T-helper 1 cell treated with Interleukin-12 subunit alpha and Interleukin-12 subunit beta and Interleukin-4 antibody, amounts not matched to agents 30 ng/mL and 1 ng/mL, for 36 hours (primary cell): ENCODE results near the gene AGAP5. TPM values are rescaled to one million over a fixed set of nuclear protein-coding genes. Genes with fewer than 3 reads are reported as not detected.
"Not testable (repeated sequence)": the region's sequence is repeated elsewhere in the genome, so short reads cannot be mapped to it uniquely, and the experiment has no call there.

Experiments
- intact Hi-C: fragments of 100-400 bp; cut with micrococcal nuclease; formaldehyde crosslinking; loops from one replicate; pipeline ENCODE4 v1.15.1; 2024
- total RNA-seq: library from RNA; stranded (reverse); gene quantifications from 2 replicates; pipeline ENCODE4 v1.2.3, GENCODE V29; 2022

AGAP5 gene
- total RNA-seq, 1 donor from 2014 or later, result 10.6 TPM

DNA sequence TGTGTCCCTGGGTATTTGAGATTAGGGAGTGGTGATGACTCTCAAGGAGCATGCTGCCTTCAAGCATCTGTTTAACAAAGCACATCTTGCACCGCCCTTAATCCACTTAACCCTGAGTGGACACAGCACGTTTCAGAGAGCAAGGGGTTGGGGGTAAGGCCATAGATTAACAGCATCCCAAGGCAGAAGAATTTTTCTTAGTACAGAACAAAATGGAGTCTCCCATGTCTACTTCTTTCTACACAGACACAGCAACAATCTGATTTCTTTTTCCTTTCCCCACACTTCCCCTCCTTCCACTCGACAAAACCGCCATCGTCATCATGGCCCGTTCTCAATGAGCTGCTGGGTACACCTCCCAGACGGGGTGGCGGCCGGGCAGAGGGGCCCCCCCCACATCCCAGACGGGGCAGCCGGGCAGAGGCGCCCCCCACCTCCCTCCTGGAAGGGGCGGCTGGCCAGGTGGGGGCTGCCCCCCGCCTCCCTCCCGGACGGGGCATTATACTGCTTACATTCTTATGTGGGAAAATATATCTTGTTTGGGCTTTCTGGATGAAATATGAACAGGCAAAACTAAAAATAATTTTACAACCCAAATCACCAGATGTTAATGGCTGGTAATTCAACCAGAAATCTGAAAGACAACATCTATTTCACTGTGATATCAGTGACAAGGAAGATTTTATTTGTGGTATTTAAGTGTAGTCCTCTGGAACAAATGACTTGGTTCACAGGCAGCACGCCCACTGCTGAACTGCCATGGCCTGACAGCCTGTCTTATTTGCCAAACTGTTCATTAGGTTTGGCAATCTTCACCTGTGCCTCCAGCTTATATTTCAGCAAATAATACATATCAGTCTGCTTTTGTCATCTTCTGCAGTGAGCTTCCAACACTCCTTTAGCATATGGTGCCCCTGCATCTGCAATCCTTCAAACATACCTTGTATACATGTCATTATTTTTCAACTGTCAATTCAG is 17.6 kb upstream of the AGAP5 start:
- intact Hi-C loops, result not testable (repeated sequence)

DNA sequence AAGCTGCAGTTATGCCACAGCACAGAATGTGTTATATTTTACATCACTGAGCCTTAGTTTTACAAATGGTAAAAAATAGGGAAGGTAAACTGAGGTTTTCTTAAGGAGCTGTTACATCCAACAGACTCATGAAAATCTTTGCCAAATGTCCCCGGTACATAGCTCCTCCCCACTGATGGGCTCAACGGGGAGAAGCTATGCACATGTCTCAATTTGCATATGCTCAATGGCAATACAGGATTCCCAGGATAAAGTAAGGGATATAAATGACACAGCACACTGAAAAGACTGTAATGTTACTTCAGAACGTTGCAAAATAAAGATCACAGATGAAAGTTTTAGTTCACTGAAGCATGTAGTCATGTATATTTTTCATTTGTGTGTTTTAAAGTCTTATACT is 16.6 kb upstream of the AGAP5 start:
- intact Hi-C loops, result not testable (repeated sequence)

DNA sequence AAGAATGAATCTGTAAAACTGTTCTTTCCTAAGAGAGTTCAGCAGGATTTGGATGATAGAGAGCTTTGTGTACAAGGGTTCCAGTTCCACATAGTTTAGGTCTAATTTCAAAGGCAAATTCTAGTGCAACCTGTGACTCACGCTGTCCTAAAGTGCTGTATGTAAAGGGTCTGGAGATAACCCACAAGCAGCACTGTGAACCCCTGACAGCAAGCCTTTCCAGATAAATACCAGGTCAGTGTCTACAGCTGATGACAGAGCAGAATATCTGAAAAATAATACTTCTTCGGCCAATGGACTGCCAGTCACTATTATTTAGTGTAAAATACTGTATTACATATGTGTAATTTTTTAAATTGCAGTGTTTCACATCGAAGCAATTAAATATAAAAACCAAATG is 16.0 kb upstream of the AGAP5 start:
- intact Hi-C loops, result not testable (repeated sequence)

DNA sequence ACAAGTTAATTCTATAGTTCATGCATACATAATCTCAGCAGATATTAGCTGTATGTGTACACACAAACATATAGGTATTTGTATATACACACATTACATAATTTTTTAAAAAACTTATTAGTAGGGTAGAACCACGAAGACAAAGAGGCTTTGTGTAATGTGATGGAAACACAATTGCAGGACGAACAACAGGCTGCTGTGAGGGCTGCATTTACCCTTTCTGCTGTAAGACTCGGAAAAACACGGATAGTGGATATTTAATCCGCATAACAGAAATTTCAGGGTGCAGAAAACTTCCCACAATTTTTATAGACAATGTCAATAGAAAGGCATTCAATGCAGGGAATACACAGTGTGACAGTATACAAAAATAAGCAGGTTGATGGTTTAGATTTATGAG is 13.8 kb upstream of the AGAP5 start:
- intact Hi-C loops, result not testable (repeated sequence)

DNA sequence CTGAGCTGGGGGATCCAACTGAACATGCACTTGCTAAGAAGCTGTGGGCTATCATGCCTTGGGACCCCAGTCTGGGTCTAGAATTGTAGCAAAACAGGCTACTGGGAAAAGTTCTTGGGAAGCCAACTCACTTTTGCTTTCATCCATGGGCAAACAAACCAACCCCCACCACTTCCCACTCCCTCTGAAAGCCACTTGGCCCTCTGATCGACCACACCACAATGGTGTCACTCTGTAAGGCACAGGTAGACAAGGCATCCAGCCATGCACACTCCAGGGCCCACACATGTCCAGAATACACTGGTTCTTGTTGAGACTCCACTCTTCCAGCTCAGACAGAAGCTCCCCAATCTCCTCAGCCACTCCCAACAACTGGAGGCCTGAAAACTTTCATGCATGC is 10.2 kb upstream of the AGAP5 start:
- intact Hi-C loops, result not testable (repeated sequence)

DNA sequence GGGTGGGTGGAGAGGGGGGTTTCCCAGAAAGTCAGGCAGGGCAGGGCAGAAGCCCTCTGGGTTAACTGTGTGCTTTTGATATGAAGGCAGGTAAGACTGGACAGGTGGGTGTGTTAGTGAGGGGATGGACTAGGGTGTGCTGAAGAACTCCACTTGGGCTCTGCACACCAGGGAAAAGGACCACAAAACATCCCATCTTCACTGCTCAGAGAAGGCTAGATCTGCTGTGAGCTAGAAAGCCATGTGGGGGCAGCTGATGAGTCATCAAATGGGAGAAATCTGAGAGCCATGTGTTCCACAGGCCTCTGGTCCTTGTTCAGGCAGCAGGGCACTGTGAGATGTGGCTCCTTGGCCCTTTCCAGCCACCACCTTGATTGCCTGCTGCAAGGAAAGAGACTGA is 9.7 kb upstream of the AGAP5 start:
- intact Hi-C loops, result not testable (repeated sequence)

DNA sequence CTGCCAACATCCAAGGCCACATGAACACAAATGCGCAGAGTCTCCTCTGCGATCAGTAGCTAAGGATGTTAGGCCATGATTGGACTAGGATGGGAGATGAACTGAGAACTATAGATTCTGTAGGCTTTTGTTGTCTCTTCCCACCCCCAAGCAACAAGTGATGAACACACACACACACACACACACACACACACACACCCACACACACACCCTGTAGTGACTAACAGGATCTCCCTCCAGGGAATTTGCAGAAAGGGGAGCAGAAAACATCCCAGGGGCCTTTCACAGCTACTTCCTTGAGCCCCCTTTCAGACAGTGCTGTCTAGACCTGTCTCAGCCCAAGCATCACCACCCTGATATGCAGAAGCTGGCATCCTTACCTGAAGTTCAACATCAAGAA is 8.6 kb upstream of the AGAP5 start:
- intact Hi-C loops, result not testable (repeated sequence)

DNA sequence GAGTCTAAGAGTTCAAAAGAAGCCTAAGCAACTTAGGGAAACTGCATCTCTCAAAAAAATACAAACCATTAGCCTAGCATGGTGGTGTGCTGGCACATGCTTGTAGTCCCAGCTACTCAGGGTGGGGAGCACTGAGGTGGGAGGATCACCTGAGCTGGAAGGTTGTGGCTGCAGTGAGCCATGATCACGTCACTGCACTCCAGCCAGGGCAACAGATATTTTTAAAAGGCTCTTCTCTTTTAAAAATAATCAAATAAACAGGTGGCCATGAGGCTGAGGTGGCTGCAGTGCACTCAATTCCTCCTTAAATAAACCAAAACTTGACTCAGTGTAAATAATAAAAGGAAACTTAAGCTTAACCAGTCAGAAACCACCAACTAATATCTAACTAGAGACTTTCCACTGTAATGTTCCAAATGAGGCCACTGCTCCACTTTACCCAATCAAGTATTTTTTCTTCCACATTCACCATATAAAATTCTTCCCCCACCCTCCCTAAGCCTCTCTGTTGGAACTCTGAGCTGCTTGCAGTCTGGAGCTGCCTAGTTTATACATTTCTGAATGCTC is 7.7 kb upstream of the AGAP5 start:
- intact Hi-C loops, result not testable (repeated sequence)

DNA sequence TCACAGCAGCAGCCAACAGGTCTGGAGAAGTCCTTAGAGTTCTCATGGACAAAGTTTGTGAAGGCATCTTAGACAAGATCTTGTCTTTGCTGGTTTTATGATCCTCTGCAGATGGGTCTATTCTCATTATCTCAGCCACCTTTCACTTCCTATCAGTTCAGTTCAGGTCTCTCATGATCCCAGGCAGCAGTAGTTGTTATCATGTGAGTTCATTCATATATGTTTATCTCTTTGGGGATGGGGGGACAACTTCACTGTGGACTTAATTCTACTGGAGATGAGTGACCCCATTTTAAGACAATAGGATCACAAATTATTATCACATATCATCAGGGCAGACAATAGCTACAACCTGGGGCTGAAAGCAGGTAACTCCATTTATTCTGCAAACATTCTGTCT is 6.0 kb upstream of the AGAP5 start:
- intact Hi-C loops, result not testable (repeated sequence)

DNA sequence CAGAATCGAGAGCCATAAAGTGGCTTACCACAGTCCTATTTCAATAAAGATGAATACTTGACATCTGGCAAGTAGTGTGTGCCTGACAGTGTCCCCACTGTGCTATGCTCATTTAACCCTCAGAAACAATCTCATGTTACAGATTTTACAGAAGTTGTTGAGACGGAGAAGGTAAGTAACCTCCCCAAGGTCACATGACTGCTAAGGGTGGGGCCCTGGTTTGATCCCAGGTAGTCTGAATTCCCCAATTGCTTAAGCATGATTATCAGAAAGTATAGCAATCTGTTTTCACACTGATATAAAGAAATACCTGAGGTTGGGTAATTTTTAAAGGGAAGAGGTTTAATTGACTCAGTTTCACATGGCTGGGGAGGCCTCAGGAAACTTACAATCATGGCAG is 910 bp upstream of the AGAP5 start:
- intact Hi-C loops, result not testable (repeated sequence)

DNA sequence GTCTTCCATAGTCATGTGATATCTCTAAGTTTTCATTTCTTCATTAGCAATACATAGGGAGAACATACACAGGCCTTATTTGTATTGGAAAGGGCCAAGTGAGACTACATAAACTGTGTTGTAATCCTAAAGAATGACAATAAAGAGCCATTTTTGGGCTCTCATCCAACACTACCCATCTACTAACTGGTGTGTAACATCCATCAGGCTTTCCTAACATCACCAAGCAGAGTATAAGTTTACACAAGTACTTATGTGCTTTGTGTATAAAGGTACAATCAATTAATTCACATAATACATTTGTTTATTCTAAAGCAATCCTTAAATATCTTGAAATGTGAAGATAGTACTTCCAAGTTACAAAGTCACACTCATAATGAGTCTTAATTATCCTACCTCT is 2.6 kb downstream of the AGAP5 start:
- intact Hi-C loops, result not testable (repeated sequence)

DNA sequence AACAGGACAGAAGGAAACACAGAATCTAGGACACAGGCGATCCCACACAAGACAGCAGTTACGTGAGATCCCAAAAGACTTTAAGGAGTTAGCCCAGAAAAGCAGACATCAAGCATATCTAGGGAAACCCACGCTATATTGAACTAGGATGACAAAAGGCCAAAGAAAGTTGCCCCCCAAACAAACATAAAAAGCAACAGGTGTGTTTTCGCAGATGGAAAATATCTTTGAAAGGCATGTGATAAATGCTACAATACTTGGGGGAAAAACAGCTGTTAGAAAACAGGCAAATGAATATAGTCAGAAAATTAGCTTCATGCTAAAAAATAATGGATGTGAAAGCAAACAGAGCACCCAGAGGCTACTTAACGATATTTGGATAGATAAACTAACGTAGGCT is 7.2 kb downstream of the AGAP5 start:
- intact Hi-C loops, result not testable (repeated sequence)

DNA sequence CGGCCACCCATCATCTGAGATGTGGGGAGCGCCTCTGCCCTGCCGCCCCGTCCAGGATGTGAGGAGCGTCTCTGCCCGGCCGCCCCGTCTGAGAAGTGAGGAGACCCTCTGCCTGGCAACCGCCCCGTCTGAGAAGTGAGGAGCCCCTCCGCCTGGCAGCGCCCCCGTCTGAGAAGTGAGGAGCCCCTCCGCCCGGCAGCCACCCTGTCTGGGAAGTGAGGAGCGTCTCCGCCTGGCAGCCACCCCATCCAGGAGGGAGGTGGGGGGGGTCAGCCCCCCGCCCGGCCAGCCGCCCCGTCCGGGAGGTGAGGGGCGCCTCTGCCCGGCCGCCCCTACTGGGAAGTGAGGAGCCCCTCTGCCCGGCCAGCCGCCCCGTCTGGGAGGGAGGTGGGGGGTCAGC is 8.3 kb downstream of the AGAP5 start:
- intact Hi-C loops, result not testable (repeated sequence)

DNA sequence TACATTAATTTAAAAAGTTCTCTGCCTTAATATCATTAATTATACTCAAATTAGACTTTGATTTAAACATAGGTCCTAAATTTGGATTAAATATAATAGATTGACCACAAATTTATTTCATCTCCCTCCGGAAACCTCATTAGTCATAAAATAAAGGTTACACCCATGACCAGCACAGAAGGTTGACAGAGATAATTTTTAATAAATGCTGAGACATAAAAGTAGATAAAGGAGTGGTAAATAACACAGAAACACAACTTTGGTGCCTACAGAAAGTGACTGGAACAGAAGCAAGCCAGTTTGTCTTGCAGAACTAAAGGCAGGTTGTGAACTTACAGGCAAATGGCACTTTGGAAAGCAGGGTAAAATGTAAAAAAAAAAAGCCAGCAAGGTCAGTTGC is 10.3 kb downstream of the AGAP5 start:
- intact Hi-C loops, result not testable (repeated sequence)

DNA sequence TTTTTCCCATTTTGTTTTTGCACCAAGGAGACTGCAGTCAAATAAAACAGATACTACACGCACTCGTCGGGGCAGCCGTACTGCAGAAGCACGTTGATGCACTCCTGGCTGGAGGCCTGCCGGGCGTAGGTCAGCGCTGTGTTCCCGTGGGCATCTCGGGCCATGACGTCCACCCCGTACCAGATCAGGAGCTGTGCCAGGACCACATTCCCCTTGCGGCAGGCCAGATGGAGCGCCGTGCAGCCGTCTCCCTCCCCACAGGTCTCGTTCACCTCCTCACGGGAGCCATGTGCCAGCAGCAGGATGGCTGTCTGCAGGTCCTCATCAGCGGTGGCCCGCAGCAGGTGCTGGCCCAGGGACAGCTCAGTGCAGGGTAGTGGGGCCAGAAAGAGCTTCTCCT is 23.4 kb downstream of the AGAP5 start:
- intact Hi-C loops, result not testable (repeated sequence)

DNA sequence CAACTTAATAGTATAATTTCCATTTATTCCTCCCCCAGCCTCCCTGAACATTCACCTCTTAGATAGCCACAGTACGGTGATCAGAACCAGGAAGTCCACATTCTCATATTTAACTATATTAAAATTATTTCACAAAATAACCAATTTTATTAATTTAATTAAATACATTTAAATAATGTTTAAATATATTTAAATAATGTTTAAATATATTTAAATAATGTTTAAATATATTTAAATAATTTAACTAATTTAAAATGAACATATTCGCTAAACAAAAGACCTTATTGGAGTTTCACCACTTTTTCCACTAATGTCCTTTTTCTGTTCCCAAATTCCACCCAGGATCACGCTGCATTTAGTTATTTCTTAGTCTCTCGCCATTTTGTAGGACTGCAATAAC is 29.5 kb downstream of the AGAP5 start:
- intact Hi-C loops, result not testable (repeated sequence)

DNA sequence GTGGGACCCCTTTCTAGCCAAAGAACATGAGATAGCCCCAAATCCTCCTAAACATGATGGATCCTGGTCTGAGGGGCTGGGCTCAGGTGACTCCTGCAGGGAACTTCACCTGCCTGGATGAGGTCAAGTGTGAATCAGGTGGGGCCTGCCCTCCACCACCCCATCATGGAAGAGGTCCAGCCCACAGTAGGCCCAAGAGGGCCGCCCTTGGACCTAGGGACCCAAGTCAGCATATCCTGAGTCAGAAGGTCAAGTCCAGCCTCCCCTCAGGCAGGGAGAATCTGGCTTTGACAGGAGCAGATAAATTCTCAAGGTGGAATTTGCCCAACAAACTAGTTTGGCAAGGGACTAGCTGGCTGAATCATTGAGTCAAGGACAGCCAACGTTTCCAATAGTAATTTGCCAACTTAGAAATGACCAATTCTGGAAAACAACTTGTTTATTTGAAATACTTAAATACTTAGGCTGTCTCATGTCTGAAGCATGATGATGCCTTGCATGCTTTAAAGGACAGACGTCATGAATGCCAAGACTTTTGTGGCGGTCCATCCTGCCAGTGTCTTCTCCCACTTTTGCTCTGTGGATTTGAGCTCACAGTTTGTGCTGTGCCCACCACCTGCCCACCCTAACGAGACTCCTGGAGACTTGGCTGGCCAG is 31.6 kb downstream of the AGAP5 start:
- intact Hi-C loops, result not testable (repeated sequence)

DNA sequence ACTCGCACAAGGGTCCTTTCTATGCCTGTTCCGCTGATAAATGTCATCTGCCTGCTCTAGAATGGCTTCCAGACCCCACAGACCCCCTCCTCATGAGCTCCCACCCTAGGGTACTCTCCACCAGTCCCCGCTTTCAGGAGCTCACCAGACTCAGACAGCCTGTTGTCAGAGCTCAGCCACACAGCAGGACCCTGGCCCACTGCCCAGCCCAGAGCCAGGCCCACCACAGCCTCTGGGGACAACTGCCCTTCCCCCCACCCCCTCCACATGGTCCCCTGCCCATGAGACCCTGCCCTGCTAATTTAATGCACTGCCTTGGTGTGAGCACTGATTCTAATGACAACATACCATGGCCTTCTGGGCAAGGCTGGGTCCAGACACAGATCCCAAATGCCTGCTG is 32.3 kb downstream of the AGAP5 start:
- intact Hi-C loops, result not testable (repeated sequence)

DNA sequence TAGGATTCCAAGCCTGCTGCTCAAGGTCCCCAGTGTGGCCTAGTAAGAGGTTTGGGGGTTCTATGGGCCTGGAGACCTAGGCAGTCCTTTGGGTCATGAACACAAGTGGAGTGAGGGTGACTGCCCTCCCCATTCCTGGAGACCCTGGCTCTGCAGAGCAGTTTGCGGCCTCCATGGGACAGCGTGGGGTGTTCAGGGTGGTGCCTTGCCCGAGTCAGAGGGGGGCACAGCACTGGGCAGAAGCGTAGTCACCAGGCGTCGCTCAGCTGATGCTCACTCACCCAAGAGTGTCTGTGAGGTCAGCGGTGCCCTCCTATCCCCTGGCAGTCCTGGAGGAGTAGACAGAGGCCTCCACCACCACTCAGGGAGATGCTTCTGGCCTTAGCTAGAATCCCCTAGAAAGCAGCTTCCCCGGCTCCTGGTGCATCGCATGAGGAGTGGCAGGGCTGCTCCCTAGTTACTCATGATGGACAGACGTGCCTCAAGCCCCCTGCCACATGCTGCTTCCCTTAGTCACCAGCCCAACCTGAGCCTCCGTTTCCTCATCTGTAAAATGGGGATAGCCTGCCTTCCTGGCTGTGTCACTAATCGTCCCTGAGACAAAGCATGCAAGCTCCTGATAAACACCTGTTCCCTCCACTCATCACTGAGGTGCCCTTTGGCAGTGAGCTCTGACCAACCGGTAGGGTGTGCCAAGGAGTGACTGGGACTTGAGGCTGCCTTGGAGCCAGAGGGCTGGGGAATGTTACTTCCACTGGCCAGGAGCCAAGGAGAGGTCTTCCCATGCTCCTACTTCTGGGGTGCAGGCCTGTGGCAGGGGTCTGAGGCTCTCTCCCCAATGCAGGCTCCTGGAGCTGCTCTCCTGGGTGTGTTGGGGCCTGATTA is 33.5 kb downstream of the AGAP5 start:
- intact Hi-C loops, result not testable (repeated sequence)

DNA sequence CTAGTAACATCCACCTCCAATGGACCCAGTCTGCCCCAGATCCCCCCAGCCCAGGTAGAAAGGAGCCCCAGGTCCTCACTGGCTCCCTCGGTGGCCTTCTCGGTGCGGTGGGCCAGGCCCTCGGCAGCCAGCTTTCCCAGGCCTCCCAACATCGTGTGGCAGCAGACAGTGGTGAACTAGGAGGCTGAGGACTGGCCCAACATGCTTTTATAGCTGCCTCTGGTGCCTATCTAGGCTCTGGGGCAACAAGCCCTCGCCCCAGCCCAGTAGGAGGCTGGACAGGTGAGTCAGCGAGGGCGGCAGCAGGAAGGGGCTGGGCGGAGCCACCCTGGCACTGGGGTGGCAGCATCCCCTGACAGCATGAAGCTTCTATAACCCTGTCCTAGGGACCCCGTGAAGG is 34.3 kb downstream of the AGAP5 start:
- intact Hi-C loops, result not testable (repeated sequence)

DNA sequence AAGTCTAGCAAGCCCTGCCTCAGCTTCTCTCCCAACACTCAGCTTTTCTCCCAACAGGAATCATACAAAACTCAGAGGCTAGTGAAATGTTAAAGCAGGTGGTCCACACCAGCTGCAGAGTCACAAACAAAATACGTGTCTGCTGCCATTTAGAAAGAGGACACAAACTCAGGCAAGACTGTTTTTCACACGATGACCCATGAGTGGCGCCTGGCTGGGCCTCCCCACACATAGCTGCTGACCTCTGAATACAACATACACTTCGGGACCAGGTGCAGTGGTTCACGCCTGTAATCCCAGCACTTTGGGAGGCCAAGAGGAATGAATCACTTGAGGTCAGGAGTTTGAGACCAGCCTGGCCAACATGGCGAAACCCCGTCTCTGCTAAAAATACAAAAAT is 35.2 kb downstream of the AGAP5 start:
- intact Hi-C loops, result not testable (repeated sequence)
